Astrocyte of the cerebellum (primary cell): ENCODE measurements around the gene SHROOM3.

Source experiments
- DNase-seq: peaks from one replicate; pipeline ENCODE4 v3.0.0-alpha.2; 2011; ENCODE audit warnings: low read depth
- H3K4me3 ChIP-seq: 2 replicates; pipeline ENCODE4 v1.5.1; 2011; ENCODE audit warnings: mild to moderate bottlenecking, low read depth, low read length, moderate library complexity
- in situ Hi-C: cut with HindIII; loops from 2 replicates; pipeline ENCODE4 v1.10.0; 2017; ENCODE audit warnings: low sequenced_read_pairs
- TF ChIP-seq, protein P1 (sequence below): IDR thresholded peaks from 2 replicates; pipeline ENCODE4 v1.5.1; 2012; ENCODE audit warnings: low read length, low read depth, moderate library complexity, mild to moderate bottlenecking; ENCODE audit errors: missing control alignments

SHROOM3 gene

DNA sequence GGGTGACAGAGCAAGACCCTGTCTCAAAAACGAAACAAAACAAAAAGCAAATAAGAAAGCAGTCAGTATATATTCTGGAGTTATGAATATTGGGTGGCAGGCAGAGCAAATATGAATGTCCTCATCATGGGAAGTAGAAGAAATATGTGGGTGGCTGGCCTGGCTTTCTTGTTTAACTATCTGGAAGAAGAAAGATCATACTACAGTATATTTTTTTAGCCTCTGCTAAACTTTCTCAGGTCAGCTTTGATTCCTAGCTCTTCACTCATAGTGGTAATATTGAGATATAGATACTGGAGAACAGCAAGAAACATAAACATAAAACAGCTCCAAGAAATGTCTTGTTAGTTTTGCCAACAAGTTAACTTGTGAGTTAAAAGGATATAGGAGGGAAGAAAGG lies 270.4 kb downstream of the SHROOM3 start:
- in situ Hi-C loops, result no loop called here
- DNase-seq, result no peak
- TF ChIP-seq, protein P1, sequence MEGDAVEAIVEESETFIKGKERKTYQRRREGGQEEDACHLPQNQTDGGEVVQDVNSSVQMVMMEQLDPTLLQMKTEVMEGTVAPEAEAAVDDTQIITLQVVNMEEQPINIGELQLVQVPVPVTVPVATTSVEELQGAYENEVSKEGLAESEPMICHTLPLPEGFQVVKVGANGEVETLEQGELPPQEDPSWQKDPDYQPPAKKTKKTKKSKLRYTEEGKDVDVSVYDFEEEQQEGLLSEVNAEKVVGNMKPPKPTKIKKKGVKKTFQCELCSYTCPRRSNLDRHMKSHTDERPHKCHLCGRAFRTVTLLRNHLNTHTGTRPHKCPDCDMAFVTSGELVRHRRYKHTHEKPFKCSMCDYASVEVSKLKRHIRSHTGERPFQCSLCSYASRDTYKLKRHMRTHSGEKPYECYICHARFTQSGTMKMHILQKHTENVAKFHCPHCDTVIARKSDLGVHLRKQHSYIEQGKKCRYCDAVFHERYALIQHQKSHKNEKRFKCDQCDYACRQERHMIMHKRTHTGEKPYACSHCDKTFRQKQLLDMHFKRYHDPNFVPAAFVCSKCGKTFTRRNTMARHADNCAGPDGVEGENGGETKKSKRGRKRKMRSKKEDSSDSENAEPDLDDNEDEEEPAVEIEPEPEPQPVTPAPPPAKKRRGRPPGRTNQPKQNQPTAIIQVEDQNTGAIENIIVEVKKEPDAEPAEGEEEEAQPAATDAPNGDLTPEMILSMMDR, result no peak
- H3K4me3 ChIP-seq, result no peak overlapping the region

DNA sequence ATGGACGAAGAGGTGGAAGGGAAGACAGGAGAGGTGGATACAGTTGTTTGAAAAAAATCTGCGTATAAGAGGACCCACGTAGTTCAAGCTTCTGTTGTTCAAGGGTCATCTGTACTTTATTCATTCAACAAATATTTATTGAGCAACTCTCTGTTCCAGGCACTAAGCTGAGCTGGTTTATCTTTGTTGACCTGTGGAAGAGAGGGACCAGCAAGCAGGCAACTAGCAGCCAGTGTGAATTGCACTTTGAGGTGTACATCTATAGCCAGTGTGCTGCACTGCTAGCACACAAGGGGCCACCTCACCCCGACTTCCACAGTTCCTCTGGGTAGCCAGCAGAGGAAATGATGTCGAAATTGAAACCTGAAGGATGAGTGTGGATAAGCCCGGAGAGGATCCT lies 271.6 kb downstream of the SHROOM3 start:
- no peak overlapping the region for H3K4me3 ChIP-seq
- TF ChIP-seq, protein P1, result no peak
- DNase-seq, result no peak
- in situ Hi-C loops, result no loop called here

DNA sequence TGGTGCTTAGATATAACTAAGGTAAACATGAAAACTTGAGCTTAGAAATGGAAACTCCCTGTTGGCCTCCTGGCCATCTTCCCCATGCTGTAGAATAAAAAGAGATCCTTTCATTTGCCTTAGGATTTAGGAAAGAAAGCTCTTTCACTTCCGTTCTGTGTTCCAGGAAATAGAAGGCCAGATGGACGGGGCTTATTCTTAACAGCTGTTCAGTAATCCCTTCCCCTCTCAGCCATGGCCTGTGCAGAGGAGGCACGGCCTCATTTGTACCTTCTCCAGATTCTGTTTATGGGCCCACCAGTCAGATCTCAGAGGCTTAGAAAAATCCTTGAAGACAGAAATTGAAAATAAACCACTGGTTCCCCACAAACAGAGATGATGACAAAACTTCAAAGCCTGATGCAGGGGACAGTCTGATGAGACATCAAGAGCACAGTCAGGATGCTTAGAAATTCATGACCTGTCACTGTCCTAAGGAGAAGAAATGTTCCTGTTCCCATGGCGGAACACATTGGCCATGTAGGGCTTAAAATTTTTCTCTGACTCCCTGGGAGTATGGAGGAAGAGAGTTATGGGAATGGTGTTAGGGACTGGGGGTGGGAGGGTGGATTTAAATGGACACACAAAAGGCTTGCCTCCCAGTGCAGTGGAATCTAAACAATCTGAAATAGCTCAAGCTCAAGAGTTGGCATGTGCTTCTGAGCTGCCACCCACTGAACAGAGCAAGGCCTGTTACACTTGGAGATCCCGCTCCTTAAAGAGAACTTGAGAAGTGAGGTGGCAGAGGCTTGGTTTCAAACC lies 274.1 kb downstream of the SHROOM3 start:
- TF ChIP-seq, protein P1, result no peak
- no peak for DNase-seq
- no peak overlapping the region for H3K4me3 ChIP-seq
- in situ Hi-C loops, result no loop called here

DNA sequence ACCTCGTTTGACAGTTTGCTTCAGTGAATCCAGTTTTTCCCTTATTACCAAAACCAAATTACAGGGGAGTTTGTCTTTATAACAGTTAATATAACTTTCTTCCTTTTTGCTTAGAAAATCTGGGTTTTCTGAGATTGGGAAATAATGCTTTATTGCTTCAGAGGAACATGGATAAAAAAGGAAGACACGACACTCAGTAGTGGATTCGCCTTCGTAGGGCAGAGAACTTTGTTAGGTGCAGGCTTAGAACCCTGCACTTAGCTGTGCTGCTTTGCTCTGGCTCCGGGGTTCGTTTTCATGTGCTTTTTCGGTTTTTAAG lies 274.7 kb downstream of the SHROOM3 start:
- in situ Hi-C loops, result no loop called here
- DNase-seq, result no peak
- TF ChIP-seq, protein P1, result no peak
- no peak overlapping the region for H3K4me3 ChIP-seq

DNA sequence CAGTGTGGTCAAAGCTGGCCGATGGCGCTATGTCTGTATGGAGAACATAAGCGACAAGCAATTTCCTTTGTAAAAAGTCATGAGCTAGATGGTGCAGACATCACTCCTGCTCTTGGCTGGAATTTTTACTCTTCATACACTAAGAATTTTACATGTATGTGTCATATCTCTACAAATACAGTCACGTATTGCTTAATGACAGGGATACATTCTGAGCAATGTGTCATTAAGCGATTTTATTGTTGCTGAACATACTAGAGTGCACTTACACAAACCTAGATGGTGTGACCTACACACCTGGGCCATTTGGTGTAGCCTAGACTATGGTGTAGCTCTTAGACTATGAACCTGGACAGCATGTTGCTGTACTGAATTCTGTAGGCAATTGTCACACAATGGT lies 277.5 kb downstream of the SHROOM3 start:
- DNase-seq, result no peak
- in situ Hi-C loops, result no loop called here
- TF ChIP-seq, protein P1, result no peak
- no peak overlapping the region for H3K4me3 ChIP-seq

DNA sequence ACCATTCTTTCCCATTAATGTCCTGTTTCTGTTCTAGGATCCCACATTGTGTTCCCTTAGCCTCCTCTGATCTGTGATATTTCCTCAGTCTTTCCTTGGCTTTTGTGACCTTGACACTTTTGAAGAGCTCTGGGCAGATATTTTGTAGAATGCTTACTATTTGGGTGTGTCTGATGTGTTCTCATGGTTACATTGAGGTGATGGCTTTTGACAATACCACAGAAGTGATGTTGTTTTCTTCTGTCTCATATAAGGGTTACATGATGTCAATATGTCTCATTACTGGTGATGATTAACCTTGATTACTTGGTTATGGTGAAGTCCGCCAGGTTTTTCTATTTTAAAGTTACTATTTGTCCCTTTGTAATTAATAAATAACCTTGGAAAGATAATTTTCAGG lies 279.2 kb downstream of the SHROOM3 start:
- in situ Hi-C loops, result no loop called here

More for the DNA sequence above, 279.2 kb downstream of the SHROOM3 start:
- TF ChIP-seq, protein P1, result no peak
- no peak for DNase-seq
- no peak overlapping the region for H3K4me3 ChIP-seq
